K562 (cell line): ENCODE results near the gene SV2C. TPM values are rescaled to one million over a fixed set of nuclear protein-coding genes. Genes with fewer than 3 reads are reported as not detected.

Experiments
- ARNT ChIP-seq, 2 experiments: fragments of 450-650 bp; IDR thresholded peaks; 2 replicates each; pipeline ENCODE4 v1.6.1; 2016; ENCODE audit warnings: mild to moderate bottlenecking in 1 of 2
- BHLHE40 ChIP-seq: IDR thresholded peaks from 2 replicates; pipeline ENCODE4 v1.6.1; 2011; ENCODE audit warnings: low read length, improper control_type of control experiment
- CEBPB ChIP-seq: fragments of 450-650 bp; IDR thresholded peaks from 2 replicates; pipeline ENCODE4 v1.6.1; 2016; ENCODE audit warnings: missing genetic modification characterization, missing compliant biosample characterization
- CTBP1 ChIP-seq: fragments of 450-650 bp; IDR thresholded peaks from 2 replicates; pipeline ENCODE4 v1.6.1; 2016; ENCODE audit warnings: borderline replicate concordance
- CTCFL ChIP-seq: IDR thresholded peaks from 2 replicates; pipeline ENCODE4 v1.6.1; 2011; ENCODE audit warnings: borderline replicate concordance, low read depth, mild to moderate bottlenecking, moderate library complexity, low read length; ENCODE audit not compliant: insufficient read depth, poor library complexity, severe bottlenecking
- DACH1 ChIP-seq: fragments of 450-650 bp; IDR thresholded peaks from 2 replicates; pipeline ENCODE4 v1.6.1; 2018; ENCODE audit not compliant: partially characterized antibody
- GATAD2A ChIP-seq: fragments of 450-650 bp; IDR thresholded peaks from 2 replicates; pipeline ENCODE4 v1.6.1; 2017
- HDAC6 ChIP-seq: IDR thresholded peaks from 2 replicates; pipeline ENCODE4 v1.6.1; 2012; ENCODE audit warnings: low read depth, mild to moderate bottlenecking, control low read depth, inconsistent platforms, low read length, moderate library complexity
- HNRNPLL ChIP-seq: fragments of 200-400 bp; formaldehyde crosslinking; IDR thresholded peaks from 2 replicates; pipeline ENCODE4 v1.6.1; 2017; ENCODE audit warnings: low read length, low read depth, mild to moderate bottlenecking; ENCODE audit not compliant: poor library complexity, severe bottlenecking
- KDM5B ChIP-seq: fragments of 200-600 bp; sonication (generic); IDR thresholded peaks from 2 replicates; pipeline ENCODE4 v1.6.1; 2012; ENCODE audit warnings: low read depth, mild to moderate bottlenecking, moderate library complexity, low read length, control low read depth, inconsistent platforms; ENCODE audit not compliant: insufficient replicate concordance
- MIER1 ChIP-seq: fragments of 450-650 bp; IDR thresholded peaks from 2 replicates; pipeline ENCODE4 v1.6.1; 2016; ENCODE audit warnings: antibody characterized with exemption, mild to moderate bottlenecking, low read depth
- NFE2 ChIP-seq: IDR thresholded peaks from 2 replicates; pipeline ENCODE4 v1.6.1; 2014; ENCODE audit warnings: antibody characterized with exemption, low read depth
- PHTF2 ChIP-seq: fragments of 250-450 bp; sonication (Bioruptor Pico); IDR thresholded peaks from 2 replicates; pipeline ENCODE4 v1.5.0; 2021; ENCODE audit warnings: mild to moderate bottlenecking
- RBBP5 ChIP-seq: fragments of 200-600 bp; sonication (generic); IDR thresholded peaks from 2 replicates; pipeline ENCODE4 v1.6.1; 2012; ENCODE audit warnings: borderline replicate concordance, mild to moderate bottlenecking, low read length, control low read depth, inconsistent platforms; ENCODE audit not compliant: insufficient read depth, poor library complexity, severe bottlenecking
- RNF2 ChIP-seq: sonication (generic); IDR thresholded peaks from 2 replicates; pipeline ENCODE4 v1.6.1; 2016
- SREBF1 ChIP-seq: fragments of 150-350 bp; IDR thresholded peaks from 2 replicates; pipeline ENCODE4 v1.6.1; 2014; ENCODE audit warnings: antibody characterized with exemption, low read depth, low read length, borderline replicate concordance
- SRSF9 ChIP-seq: fragments of 200-400 bp; formaldehyde crosslinking; IDR thresholded peaks from 2 replicates; pipeline ENCODE4 v1.6.1; 2017; ENCODE audit warnings: low read depth, low read length, borderline replicate concordance
- TAF1 ChIP-seq: IDR thresholded peaks from 2 replicates; pipeline ENCODE4 v1.6.1; 2011; ENCODE audit warnings: mild to moderate bottlenecking, low read length, moderate library complexity; ENCODE audit not compliant: insufficient read depth, control insufficient read depth, severe bottlenecking; ENCODE audit errors: extremely low read depth
- TBP ChIP-seq: optimal IDR thresholded peaks from 2 replicates; pipeline ENCODE3; 2011; ENCODE audit warnings: low read depth, low read length, improper control_type of control experiment
- ZC3H4 ChIP-seq: sonication (generic); formaldehyde crosslinking; IDR thresholded peaks from 2 replicates; pipeline ENCODE4 v1.9.0; 2021; ENCODE audit warnings: missing genetic modification reagents, borderline replicate concordance
- ZNF12 ChIP-seq: sonication (generic); formaldehyde crosslinking; IDR thresholded peaks from 2 replicates; pipeline ENCODE4 v1.4.0; 2020; ENCODE audit warnings: mild to moderate bottlenecking, missing genetic modification reagents
- ZNF124 ChIP-seq: sonication (generic); formaldehyde crosslinking; IDR thresholded peaks from 2 replicates; pipeline ENCODE4 v1.8.1; 2022; ENCODE audit warnings: missing genetic modification reagents
- ZNF316 ChIP-seq: fragments of 450-650 bp; IDR thresholded peaks from 2 replicates; pipeline ENCODE4 v1.6.1; 2016
- ZNF584 ChIP-seq: fragments of 200-800 bp; sonication (Bioruptor generic); IDR thresholded peaks from 2 replicates; pipeline ENCODE4 v1.6.1; 2016; ENCODE audit warnings: low read depth, mild to moderate bottlenecking, missing genetic modification characterization, missing compliant biosample characterization
- polyA plus RNA-seq, 8 experiments: library from polyadenylated mRNA; depleted of rRNA in 4 of 8; stranded (reverse) in 5 of 8; unstranded in 3 of 8; fragments of >200 nt; fragmentation: Nextera tagmentation in 2 of 8; fragmentation: Illumina TruSeq in 1 of 8; extraction: Ambion mirVana in 2 of 8; extraction: Trizol in 1 of 8; gene quantifications; 2 replicates each; pipeline versions ENCODE4 v1.2.1 to v1.2.3, GENCODE V29; 2011 to 2014; ENCODE audit warnings: inconsistent platforms in 1 of 8, missing spikeins in 1 of 8
- total RNA-seq, 7 experiments: library from RNA; depleted of rRNA in 6 of 7; stranded (reverse); fragments of >200 nt in 6 of 7; fragmentation: Illumina TruSeq in 2 of 7; extraction: Trizol in 2 of 7; gene quantifications; 2 replicates each; pipeline versions ENCODE4 v1.2.1 to v1.2.3, GENCODE V29; 2011 to 2021; ENCODE audit warnings: low replicate concordance in 1 of 7
- TF ChIP-seq, protein P1 (sequence below): fragments of 250-450 bp; sonication (Bioruptor Pico); IDR thresholded peaks from 2 replicates; pipeline ENCODE4 v1.4.0; 2020; ENCODE audit warnings: mild to moderate bottlenecking, moderate library complexity

The SV2C gene
- total and polyA plus RNA-seq, 9 of the 15 experiments (the other 6 are each of a cell fraction or from before 2014, with no cell fraction given): 0.05 TPM; not detected in 8

DNA sequence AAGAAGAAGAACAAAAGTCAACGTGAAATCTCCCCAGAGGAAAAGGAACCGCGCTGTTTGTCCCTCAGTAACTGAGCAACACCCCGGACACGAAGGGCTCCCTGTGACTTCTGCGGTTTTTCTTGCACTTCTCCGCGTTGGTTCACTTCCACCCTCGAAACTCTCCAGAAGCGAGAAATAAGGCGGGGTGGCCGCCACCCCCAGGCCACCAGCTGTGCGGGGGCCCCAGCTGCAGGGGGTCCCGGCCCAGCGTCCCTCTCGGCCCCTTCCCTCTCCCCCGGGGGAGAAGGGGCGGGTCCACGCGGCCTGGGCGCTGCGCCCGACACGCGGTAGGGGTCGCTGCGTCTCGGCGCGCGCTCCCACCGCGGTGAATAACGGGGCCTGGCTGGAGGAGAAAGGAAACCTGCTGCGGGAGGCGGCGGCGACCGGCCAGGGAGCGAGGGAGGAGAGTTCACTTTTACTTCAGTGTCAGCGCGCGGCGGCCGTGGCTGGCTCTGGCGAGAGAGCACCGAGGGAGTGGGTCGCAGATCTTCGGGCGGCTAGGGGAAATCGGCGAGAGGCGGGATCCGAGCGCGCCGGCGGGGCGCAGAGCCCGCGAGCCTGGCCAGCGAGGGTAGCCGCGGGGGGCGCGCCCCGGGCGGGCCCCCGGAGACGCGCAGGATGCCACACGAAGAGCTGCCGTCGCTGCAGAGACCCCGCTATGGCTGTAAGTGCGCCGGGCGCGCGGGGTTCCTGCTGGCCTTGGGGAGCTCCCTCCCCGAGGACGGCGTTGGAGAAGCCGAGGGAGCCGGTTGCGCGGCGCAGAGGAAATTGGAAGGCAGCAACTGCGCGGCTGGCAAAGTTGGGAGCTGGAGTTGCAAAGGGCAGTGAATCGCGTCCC is 319.9 kb downstream of the SV2C start, which contains the start of gene IQGAP2 (continued):
- no peak for TF ChIP-seq CEBPB (tag)
- no peak for TF ChIP-seq ZNF124
- TF ChIP-seq ZNF316: peak; percentile 26; the same call in 1 of the 2 replicates
- TF ChIP-seq MIER1: peak; percentile 53; the same call in 1 of the 2 replicates
- TF ChIP-seq SRSF9: no peak
- no peak for TF ChIP-seq PHTF2 (CRISPR knock-in tag)
- TF ChIP-seq SREBF1: no peak
- TF ChIP-seq GATAD2A: peak; percentile 94
- no peak for TF ChIP-seq NFE2
- peak; percentile 88 for TF ChIP-seq CTCFL
- TF ChIP-seq HNRNPLL: no peak
- TF ChIP-seq ARNT (IDR thresholded peaks at IDR 0.05): peak; percentile 21; a peak in 1 of 4 replicates
- peak; percentile 53 for TF ChIP-seq RBBP5
- peak; percentile 70; the same call in 1 of the 2 replicates for TF ChIP-seq ZC3H4 (CRISPR knock-in tag)
- 0 out of 2 replicates have a peak, but pooled peaks have one; percentile 6 for TF ChIP-seq BHLHE40
- no peak for TF ChIP-seq ZNF12
- peak; percentile 62; the same call in 1 of the 2 replicates for TF ChIP-seq RNF2
- TF ChIP-seq, protein P1, sequence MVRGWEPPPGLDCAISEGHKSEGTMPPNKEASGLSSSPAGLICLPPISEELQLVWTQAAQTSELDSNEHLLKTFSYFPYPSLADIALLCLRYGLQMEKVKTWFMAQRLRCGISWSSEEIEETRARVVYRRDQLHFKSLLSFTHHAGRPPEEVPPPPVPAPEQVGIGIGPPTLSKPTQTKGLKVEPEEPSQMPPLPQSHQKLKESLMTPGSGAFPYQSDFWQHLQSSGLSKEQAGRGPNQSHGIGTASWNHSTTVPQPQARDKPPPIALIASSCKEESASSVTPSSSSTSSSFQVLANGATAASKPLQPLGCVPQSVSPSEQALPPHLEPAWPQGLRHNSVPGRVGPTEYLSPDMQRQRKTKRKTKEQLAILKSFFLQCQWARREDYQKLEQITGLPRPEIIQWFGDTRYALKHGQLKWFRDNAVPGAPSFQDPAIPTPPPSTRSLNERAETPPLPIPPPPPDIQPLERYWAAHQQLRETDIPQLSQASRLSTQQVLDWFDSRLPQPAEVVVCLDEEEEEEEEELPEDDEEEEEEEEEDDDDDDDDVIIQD (CRISPR knock-in tag): no peak
- TF ChIP-seq KDM5B: peak; percentile 63
- peak; percentile 66 for TF ChIP-seq DACH1
- TF ChIP-seq CTBP1: peak; percentile 81
- peak; percentile 60 for TF ChIP-seq TBP
- TF ChIP-seq TAF1: peak; percentile 71
- 0 out of 2 replicates have a peak, but pooled peaks have one; percentile 24 for TF ChIP-seq HDAC6
- TF ChIP-seq ZNF584 (CRISPR knock-in tag): no peak
